GM23338 (cell line): ENCODE data around the gene VPS26C. TPM values are rescaled to one million over a fixed set of nuclear protein-coding genes. Genes with fewer than 3 reads are reported as not detected.
"Not testable (repeated sequence)": the region's sequence is repeated elsewhere in the genome, so short reads cannot be mapped to it uniquely, and the experiment has no call there.

Source experiments
- ATAC-seq: fragments of 200-7000 bp; cut with Tn5 transposase; 3 replicates; pipeline ENCODE4 v1.9.1; 2020
- DNase-seq: peaks from one replicate; pipeline ENCODE4 v3.0.0-alpha.2; 2015; ENCODE audit warnings: low spot score
- H2AFZ ChIP-seq: fragments of 200-600 bp; sonication (generic); 2 replicates; pipeline ENCODE4 v1.8.0; 2016; ENCODE audit warnings: antibody characterized with exemption, mild to moderate bottlenecking, moderate library complexity
- H3F3A ChIP-seq: fragments of 200-600 bp; sonication (generic); replicated peaks from 2 replicates; pipeline ENCODE4 v1.8.0; 2017; ENCODE audit warnings: antibody characterized with exemption, mixed run types, low read depth
- H3K27ac ChIP-seq: fragments of 200-600 bp; sonication (generic); 2 replicates; pipeline ENCODE4 v1.6.1; 2016; ENCODE audit warnings: low read depth
- H3K27me3 ChIP-seq: fragments of 200-600 bp; sonication (generic); 2 replicates; pipeline ENCODE4 v1.8.0; 2016; ENCODE audit warnings: mild to moderate bottlenecking, mixed run types, moderate library complexity; ENCODE audit not compliant: insufficient read depth
- H3K36me3 ChIP-seq: fragments of 200-600 bp; sonication (generic); 2 replicates; pipeline ENCODE4 v1.8.0; 2016; ENCODE audit warnings: mild to moderate bottlenecking; ENCODE audit not compliant: insufficient read depth
- H3K4me1 ChIP-seq: fragments of 200-600 bp; sonication (generic); 2 replicates; pipeline ENCODE4 v1.8.0; 2016; ENCODE audit warnings: mild to moderate bottlenecking, moderate library complexity; ENCODE audit not compliant: insufficient read depth
- H3K4me2 ChIP-seq: fragments of 200-600 bp; sonication (generic); 2 replicates; pipeline ENCODE4 v1.7.1; 2017; ENCODE audit warnings: mixed run types
- H3K4me3 ChIP-seq: fragments of 200-600 bp; sonication (generic); 2 replicates; pipeline ENCODE4 v1.6.1; 2016; ENCODE audit warnings: mixed run types
- H3K79me2 ChIP-seq: fragments of 200-600 bp; sonication (generic); replicated peaks from 2 replicates; pipeline ENCODE4 v1.8.0; 2017; ENCODE audit warnings: mild to moderate bottlenecking; ENCODE audit not compliant: insufficient read depth
- H3K9me2 ChIP-seq: fragments of 200-600 bp; sonication (generic); 2 replicates; pipeline ENCODE4 v1.8.0; 2017; ENCODE audit not compliant: insufficient read depth
- H4K20me1 ChIP-seq: fragments of 200-600 bp; sonication (generic); replicated peaks from 2 replicates; pipeline ENCODE4 v1.8.0; 2017; ENCODE audit warnings: mild to moderate bottlenecking; ENCODE audit not compliant: insufficient read depth
- H3K27ac Mint-ChIP-seq: 2 replicates; pipeline ENCODE4 v1.8.0; 2020; ENCODE audit warnings: inconsistent platforms, mild to moderate bottlenecking, moderate library complexity, mixed read lengths
- H3K27me3 Mint-ChIP-seq: 3 replicates; pipeline ENCODE4 v1.8.0; 2022; ENCODE audit warnings: low read depth, mild to moderate bottlenecking, moderate library complexity, mixed read lengths, inconsistent platforms; ENCODE audit not compliant: insufficient read depth, poor library complexity
- H3K36me3 Mint-ChIP-seq: 3 replicates; pipeline ENCODE4 v1.8.0; 2021; ENCODE audit warnings: low read depth, mild to moderate bottlenecking, inconsistent platforms, moderate library complexity, mixed read lengths
- H3K4me1 Mint-ChIP-seq: 3 replicates; pipeline ENCODE4 v1.8.0; 2020; ENCODE audit warnings: mild to moderate bottlenecking, inconsistent platforms, mixed read lengths
- H3K4me3 Mint-ChIP-seq: 3 replicates; pipeline ENCODE4 v1.8.0; 2021; ENCODE audit warnings: moderate library complexity, mild to moderate bottlenecking, inconsistent platforms, mixed read lengths
- H3K9me3 Mint-ChIP-seq: 3 replicates; pipeline ENCODE4 v1.8.0; 2020; ENCODE audit warnings: moderate library complexity, mild to moderate bottlenecking, inconsistent platforms, mixed read lengths
- CREB1 ChIP-seq: fragments of 250-450 bp; sonication (Bioruptor Pico); IDR thresholded peaks from 2 replicates; pipeline ENCODE4 v1.5.0; 2020; ENCODE audit warnings: low read depth, mild to moderate bottlenecking, moderate library complexity
- CTCF ChIP-seq, 2 experiments: fragments of 200-600 bp in 1 of 2; sonication (generic) in 1 of 2; conservative IDR thresholded peaks; 2 replicates each; pipeline versions ENCODE4 v1.5.1 to v1.6.1; 2016 to 2017; ENCODE audit warnings: antibody characterized with exemption in 2 of 2, low read depth in 2 of 2, mild to moderate bottlenecking in 2 of 2, moderate library complexity in 1 of 2
- ETS1 ChIP-seq: IDR thresholded peaks from 2 replicates; pipeline ENCODE4 v1.6.1; 2016; ENCODE audit warnings: antibody characterized with exemption
- NANOG ChIP-seq: IDR thresholded peaks from 2 replicates; pipeline ENCODE4 v1.6.1; 2016; ENCODE audit warnings: antibody characterized with exemption, borderline replicate concordance
- POLR2AphosphoS5 ChIP-seq: IDR thresholded peaks from 2 replicates; pipeline ENCODE4 v1.6.1; 2016; ENCODE audit warnings: antibody characterized with exemption, low read depth
- STAT1 ChIP-seq: IDR thresholded peaks from one replicate; pipeline ENCODE4 v1.6.1; 2016; ENCODE audit warnings: antibody characterized with exemption; ENCODE audit not compliant: unreplicated experiment
- ZNF114 ChIP-seq: fragments of 250-450 bp; sonication (Bioruptor Pico); IDR thresholded peaks from 2 replicates; pipeline ENCODE4 v1.5.0; 2020; ENCODE audit warnings: mild to moderate bottlenecking, moderate library complexity
- ZNF331 ChIP-seq: fragments of 250-450 bp; sonication (Bioruptor Pico); IDR thresholded peaks from 2 replicates; pipeline ENCODE4 v1.5.0; 2020; ENCODE audit warnings: low read depth, mild to moderate bottlenecking, moderate library complexity
- polyA plus RNA-seq: library from polyadenylated mRNA; unstranded; fragments of >200 nt; fragmentation: Nextera tagmentation; extraction: Ambion mirVana; gene quantifications from 2 replicates; pipeline ENCODE4 v1.2.1, GENCODE V29; 2016
- total RNA-seq: library from RNA; depleted of rRNA; stranded (reverse); fragments of >200 nt; shearing (Covaris generic); gene quantifications from 2 replicates; pipeline ENCODE4 v1.2.3, GENCODE V29; 2014

The VPS26C gene
- total and polyA plus RNA-seq, 2 experiments from 2014 or later, result 45.1 to 91.2 TPM

- Mint-ChIP-seq H3K36me3 (no peaks in the 10 kb centered on the region), H3K4me3 (no peak overlapping the region), H3K27ac (no peak overlapping the region), H3K4me1 (peaks cover 4% of the 10 kb centered on the region), H3K27me3 (peaks cover 2% of the 10 kb centered on the region), H3K9me3 (no peaks in the 10 kb centered on the region; the same call in 2 of the 3 replicates)
- Histone ChIP-seq H3F3A (no peaks in the 10 kb centered on the region), H3K4me2 (no peak overlapping the region), H3K4me1 (no peaks in the 10 kb centered on the region), H2AFZ (0 out of 2 replicates have a peak overlapping the region, but pooled peaks have one; percentile 78), H3K9me2 (no peaks in the 10 kb centered on the region), H3K4me3 (0 out of 2 replicates have a peak overlapping the region, but pooled peaks have one; percentile 25), H3K27ac (no peak overlapping the region), H3K27me3 (no peaks in the 10 kb centered on the region), H3K79me2 (no peaks in the 10 kb centered on the region), H4K20me1 (no peaks in the 10 kb centered on the region), H3K36me3 (no peaks in the 10 kb centered on the region)
- no peak for TF ChIP-seq POLR2AphosphoS5
- no peak for TF ChIP-seq ETS1
- TF ChIP-seq ZNF114 (CRISPR knock-in tag), result no peak
- TF ChIP-seq ZNF331 (CRISPR knock-in tag), result no peak
- no peak for TF ChIP-seq NANOG
- no peak for TF ChIP-seq CREB1
- ATAC-seq (peak; percentile 48), DNase-seq (no peak)
Measured at GRCh38 chr21:37281579-37281978, 14.4 kb upstream of the VPS26C start.

DNA sequence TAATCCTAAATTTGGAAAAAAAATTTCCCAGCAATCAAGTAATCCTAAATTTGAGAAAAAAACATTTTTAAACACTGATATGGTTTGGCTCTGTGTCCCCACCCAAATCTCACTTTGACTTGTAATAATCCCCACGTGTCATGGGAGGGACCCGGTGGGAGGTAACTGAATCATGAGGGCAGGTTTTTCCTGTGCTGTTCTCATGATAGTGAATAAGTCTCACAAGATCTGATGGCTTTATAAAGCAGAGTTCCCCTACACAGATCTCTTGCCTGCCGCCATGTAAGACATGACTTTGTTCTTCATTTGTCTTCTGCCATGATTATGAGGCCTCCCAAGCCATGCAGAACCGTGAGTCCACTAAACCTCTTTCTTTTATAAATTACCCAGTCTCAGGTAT is 12.1 kb upstream of the VPS26C start:
- not testable (repeated sequence) for H3K9me2 ChIP-seq, DNase-seq, H3K27ac ChIP-seq, H2AFZ ChIP-seq, H3K27me3 ChIP-seq, H3K27me3 Mint-ChIP-seq, H4K20me1 ChIP-seq, H3K36me3 Mint-ChIP-seq, H3K36me3 ChIP-seq, H3K4me3 ChIP-seq, H3K4me1 ChIP-seq, H3K79me2 ChIP-seq, H3K4me1 Mint-ChIP-seq, H3F3A ChIP-seq, H3K4me3 Mint-ChIP-seq, ATAC-seq, H3K27ac Mint-ChIP-seq, H3K9me3 Mint-ChIP-seq, H3K4me2 ChIP-seq

DNA sequence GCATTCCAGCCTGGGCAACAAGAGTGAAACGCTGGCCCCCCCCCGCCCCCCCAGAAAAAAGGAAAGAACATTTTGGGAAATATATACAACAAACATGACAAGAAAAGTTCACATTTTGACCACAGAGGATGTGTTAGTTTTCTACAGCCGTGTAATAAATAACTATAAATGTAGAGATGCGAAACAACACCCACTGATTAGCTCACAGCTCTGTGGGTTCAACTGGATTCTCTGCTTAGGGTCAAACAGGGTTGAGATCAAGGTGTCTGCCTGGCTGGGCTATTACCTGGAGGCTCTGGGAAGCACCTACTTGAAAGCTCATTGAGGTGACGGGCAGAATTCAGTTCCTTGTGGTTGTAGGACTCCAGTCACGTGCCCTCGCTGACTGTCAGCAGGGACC is 11.1 kb upstream of the VPS26C start:
- Histone ChIP-seq H2AFZ (no peak overlapping the region), H3K9me2 (no peaks in the 10 kb centered on the region), H3K4me2 (no peak overlapping the region), H3K36me3 (no peaks in the 10 kb centered on the region), H3K27ac (no peak overlapping the region), H3K79me2 (no peaks in the 10 kb centered on the region), H3K4me3 (no peak overlapping the region), H3F3A (no peaks in the 10 kb centered on the region), H3K27me3 (no peaks in the 10 kb centered on the region), H4K20me1 (no peaks in the 10 kb centered on the region), H3K4me1 (peaks cover 10% of the 10 kb centered on the region)
- no peak for TF ChIP-seq STAT1
- no peak for TF ChIP-seq NANOG
- no peak for TF ChIP-seq CTCF (conservative IDR thresholded peaks at IDR 0.05; ENCODE audit: low read depth in 2 of 2)
- no peak for TF ChIP-seq ZNF114 (CRISPR knock-in tag)
- Mint-ChIP-seq H3K9me3 (no peaks in the 10 kb centered on the region; the same call in 2 of the 3 replicates), H3K36me3 (no peaks in the 10 kb centered on the region), H3K4me1 (peaks cover 16% of the 10 kb centered on the region), H3K27me3 (peaks cover 2% of the 10 kb centered on the region), H3K27ac (no peak overlapping the region), H3K4me3 (no peak overlapping the region)
- DNase-seq (no peak), ATAC-seq (no peak)
